SKM-1 (cell line): ENCODE measurements around the gene FRMD1.

Source experiments
- DNase-seq: peaks from one replicate; lab custom pipeline; 2025; ENCODE audit not compliant: unreplicated experiment; lab: John Stamatoyannopoulos, UW

The FRMD1 gene

DNA sequence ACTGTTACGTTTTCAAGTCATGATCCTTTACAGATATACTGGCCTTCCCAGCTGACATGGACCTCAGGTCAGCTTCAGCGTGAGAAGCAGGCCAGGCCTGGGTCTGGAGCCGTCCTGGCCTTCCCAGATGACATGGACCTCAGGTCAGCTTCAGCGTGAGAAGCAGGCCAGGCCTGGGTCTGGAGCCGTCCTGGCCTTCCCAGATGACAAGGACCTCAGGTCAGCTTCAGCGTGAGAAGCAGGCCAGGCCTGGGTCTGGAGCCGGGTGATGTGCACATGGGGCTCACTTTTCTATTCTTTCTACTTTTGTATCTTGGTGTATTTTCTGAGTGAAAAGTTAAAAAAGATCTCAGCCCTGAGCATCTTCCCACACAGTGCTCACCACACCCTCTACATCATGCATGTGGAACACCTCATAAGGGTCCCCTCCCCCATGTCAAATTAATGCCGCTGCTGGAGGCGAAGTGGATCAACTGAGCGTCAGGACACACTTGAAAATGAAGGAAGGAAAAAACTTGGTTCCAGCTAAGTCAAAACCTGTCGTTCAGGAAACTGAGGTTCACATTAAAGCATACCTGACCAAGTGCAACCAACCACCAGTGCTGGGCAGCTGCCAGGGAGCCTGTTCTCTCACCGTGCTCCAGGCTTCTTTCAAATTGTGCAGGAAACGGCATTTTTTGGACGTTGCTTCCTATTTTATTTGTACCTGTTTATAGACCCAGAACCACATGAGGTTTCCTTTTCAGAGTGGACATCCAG lies 49.4 kb downstream of the FRMD1 start:
- no peak for DNase-seq

DNA sequence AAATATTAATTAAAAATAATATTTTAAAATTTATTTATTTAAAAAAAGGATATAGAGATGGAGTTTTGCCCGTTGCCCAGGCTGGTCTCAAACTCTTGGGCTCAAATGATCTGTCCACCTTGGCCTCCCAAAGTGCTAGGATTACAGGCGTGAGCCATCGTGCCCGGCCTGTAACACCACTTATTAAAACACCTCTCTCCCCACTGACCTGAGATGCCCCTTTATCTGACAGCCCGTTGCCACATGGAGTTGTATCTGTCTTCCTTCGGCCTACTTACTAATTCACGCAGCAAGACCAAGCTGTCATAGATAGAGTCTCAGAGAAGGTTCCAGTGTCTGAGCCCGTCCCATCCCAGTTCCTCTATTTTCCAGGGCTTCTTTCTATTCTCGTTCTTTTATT lies 50.8 kb downstream of the FRMD1 start:
- DNase-seq, result no peak

GRCh38 chr6:168027521-168027920 lies 51.5 kb downstream of the FRMD1 start:
- no peak for DNase-seq

DNA sequence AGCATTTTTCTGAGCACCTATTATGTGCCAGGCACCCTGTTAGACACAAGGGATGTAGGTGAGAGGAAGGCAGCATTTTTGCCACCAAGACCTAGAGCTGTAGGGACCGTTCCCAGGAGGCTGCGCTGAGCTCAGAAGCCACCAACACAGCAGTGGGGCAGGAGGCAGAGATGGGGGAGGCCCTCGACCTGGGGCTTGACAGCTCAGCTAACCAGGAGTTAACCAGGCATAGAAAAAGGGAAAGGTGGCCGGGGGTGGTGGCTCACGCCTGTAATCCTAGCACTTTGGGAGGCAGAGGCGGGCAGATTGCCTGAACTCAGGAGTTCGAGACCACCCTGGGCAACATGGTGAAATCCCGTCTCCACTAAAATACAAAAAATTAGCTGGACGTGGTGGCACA lies 52.1 kb downstream of the FRMD1 start:
- DNase-seq, result no peak

- DNase-seq, result no peak
These were observed 52.9 kb downstream of the FRMD1 start for GRCh38 chr6:168025831-168026710.

DNA sequence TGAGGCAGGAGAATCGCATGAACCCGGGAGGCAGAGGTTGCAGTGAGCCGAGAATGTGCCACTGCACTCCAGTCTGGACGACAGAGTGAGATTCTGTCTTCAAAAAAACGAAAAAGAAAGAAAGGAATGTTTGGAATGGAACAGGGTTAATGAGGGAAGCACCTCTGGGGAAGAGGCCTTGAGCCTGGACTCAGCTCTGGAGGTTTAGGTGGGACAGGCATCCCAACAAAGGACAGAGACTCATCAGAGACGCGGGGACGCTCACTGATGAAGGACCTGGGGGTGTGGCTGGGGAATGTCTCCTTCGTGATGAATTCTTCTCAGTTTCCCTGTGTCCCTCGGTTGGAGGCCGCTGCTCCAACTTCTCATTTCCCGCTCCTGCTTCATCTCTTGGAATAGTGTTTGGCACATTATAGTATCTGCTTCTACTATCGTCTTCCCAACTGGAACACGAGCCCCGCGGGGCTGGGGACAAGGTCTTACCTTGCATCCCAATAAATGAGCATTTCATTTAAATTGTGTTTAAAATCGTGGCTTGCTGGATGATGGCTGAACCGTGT lies 54.0 kb downstream of the FRMD1 start:
- DNase-seq, result no peak

- no peak for DNase-seq
These were observed 56.3 kb downstream of the FRMD1 start for GRCh38 chr6:168022488-168023321.

DNA sequence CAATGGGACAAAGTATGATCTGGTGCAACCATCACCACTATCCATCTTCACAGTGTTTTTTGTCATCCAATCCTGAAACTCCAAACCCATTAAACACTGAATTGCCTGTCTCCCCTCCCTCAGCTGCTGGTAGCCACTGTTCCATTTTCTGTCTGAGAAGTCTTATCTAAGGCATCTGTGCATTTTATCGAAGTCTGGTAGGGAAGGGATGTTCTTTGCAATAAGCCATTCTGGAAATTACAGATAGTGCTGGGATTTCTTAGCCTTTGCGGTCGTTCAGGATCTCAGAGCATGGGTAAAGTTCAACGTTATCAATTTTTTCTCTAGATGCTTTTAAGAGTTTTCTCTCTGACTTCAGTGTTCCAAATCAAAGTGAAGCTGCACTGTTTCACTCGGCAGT lies 57.4 kb downstream of the FRMD1 start:
- no peak for DNase-seq

DNA sequence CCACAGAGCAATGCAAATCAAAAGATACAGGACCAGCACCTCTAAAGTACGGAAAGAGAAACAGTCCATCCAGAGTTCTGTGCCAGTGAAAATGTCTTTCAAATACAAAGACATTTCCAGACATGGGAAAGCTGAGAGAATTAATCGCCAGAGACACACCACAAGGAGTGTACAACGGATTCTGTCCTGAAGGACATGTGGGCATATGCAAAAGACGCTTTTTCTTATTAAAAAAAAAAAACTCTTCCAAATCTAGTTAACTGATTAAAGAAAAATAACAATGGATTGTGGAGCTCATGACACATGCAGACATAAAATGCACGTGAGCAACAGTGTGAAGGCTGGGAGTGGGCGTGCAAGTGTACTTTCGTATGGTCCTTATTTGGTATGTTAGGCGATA lies 58.8 kb downstream of the FRMD1 start:
- DNase-seq, result no peak

DNA sequence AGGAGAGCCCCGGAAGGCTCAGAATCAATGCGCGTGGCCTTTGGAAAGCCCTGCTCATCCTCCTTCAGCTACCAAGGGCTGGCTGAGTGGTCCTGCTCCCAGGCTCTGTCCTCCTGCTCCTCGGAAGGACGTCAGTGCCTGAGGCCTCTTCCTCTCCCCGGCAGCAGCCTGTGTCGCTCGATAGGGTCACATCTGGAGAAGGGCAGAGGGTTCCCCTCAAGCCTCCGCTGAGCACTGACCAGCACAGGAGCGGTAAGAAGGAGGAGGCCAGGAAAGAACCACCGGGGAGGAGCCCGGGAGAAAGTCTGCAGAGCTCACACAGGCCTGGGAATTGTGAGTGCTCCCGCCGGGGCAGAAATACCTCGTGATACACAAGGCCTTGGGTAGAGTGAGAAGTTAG lies 60.3 kb downstream of the FRMD1 start:
- DNase-seq, result no peak

GRCh38 chr6:168017629-168018028 lies 61.4 kb downstream of the FRMD1 start:
- DNase-seq, result no peak

DNA sequence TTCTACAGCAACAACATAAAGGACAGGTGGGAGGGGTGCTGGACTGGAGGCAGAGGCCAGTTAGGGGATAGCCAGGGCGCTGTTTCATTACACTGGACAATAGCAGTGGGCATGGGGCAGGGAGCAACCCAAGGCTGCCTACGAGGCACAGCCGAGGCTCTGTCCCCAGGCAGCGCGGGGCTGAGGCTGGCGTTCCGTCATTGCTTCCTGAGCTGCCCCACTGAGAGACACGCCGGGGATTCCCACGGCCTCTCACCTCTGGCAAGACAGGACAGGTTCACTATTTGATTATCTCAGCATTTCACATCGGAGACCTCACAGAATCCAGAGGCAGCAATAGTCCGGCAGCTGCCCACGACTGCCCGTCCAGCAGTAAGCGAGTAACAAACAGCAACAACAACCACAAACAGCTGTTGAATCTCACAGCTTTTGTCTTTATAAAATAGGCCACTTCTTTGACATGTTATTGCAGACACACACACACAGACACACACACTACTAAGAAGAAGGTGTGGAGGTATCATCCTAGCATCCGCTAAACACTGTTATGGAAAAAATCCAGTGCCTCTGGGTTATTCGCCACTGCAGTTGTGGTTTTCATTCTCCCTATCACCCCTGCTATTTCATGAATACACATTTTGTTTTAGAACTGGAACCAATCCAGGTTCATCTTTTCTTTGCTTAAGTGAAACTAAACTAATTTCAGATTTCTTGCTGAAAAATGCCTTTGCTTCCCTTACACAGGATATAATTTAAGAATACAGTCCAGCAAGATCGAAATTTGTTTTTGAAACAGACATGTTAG lies 62.1 kb downstream of the FRMD1 start:
- no peak for DNase-seq

DNA sequence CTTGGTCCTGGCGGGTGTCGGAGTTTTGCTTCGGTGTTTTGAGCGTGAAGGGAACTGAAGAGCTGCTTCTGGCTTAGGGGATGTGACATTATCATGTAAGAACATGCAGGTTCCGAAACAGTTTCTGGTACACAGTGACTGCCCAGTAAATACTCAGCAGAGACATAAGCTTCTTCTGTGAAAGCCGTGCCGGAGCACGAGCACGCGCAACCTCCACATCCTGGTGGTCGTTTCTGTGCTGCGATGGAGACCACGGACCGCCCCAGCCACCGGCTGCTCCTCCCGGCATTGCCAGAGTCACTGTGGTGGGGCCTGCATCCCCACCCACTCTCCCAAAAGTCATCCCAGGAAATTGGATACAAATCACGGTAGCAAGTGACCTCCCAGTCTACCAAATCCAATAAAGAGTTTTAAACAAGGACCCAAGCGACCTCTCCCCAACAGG lies 62.8 kb downstream of the FRMD1 start:
- no peak for DNase-seq

DNA sequence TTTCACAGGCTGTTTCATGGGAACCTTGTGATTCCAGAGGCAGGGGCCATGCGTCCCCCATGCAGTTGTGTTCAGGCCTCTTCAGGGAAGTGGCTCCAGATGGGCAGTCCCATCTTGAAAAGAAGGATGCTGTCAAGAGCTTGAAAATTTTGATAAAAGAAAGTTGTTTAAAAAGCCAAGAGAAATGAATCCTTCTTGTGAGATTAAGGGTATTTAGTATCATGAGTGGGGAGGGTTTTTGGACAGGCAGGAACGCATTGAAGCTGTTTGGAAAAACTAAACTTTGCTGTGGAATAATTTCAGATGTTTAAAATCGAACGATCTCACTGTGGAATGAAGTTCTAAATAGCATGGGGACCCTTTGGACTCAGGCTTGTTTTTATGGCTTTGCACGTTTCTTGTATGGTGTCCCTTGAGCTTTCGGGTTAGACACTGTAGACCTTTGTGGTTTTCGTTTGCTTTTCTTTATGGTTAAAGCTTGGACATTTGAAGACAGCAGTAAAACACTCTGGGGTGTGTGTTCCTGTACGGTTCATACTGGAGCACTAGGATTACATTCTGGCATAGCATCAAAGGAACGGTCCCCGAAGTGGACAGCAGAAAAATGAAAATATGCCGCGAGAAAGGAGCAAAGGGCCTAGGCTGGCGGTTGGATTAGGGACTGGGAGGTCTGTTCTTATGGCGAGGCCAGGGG lies 63.4 kb downstream of the FRMD1 start:
- no peak for DNase-seq

GRCh38 chr6:168015009-168015408 lies 64.0 kb downstream of the FRMD1 start:
- no peak for DNase-seq

GRCh38 chr6:168014428-168014827 lies 64.6 kb downstream of the FRMD1 start:
- no peak for DNase-seq

DNA sequence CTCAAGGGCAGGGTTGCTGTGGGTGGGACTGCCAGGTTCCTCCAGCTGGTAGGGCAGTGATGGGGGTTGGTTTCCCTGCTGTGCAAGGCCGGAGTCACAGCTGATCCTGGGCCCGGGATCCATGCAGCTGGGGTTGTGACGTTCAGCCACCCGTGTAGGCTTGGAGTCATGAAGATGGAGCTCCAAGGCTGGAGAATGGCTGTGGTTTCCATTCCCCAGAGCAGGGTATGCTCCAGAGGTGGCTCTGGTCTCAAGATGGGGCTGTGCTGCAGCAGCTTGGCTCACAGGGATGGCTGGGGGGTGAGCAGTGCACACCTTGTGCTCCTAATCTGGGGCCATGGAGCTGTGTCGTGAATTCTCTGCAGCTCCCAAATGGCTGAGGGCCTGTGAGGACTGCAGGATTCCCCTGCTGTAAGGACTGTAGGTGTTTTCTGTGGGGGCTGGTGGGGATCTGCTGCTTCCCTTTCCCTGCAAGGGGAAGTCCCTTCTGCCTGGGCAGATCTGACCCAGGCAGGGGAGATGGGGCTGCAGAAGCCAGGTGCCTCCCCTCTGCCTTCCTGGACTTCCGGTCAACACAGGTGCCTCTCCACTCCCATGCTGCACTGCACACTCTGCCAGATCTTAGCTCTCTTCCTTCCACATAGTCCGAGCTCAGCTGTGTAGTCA lies 65.6 kb downstream of the FRMD1 start:
- no peak for DNase-seq

- DNase-seq, result no peak
These were observed 66.4 kb downstream of the FRMD1 start for GRCh38 chr6:168012431-168013249.
